Smooth muscle cell (in vitro differentiated cells): ENCODE measurements around the gene MRPL39. TPM values are rescaled to one million over a fixed set of nuclear protein-coding genes. Genes with fewer than 3 reads are reported as not detected.

Experiments used
- DNase-seq: peaks from one replicate; lab custom pipeline; 2025; ENCODE audit not compliant: unreplicated experiment; lab: John Stamatoyannopoulos, UW
- H2AFZ ChIP-seq: fragments of 200-600 bp; sonication (generic); 2 replicates; pipeline ENCODE4 v1.6.0; 2016; ENCODE audit warnings: antibody characterized with exemption, low read depth, mild to moderate bottlenecking
- H3F3A ChIP-seq: fragments of 200-600 bp; sonication (generic); 2 replicates; pipeline ENCODE4 v1.6.0; 2017; ENCODE audit warnings: antibody characterized with exemption, low read depth
- H3K27ac ChIP-seq: fragments of 200-600 bp; sonication (generic); 2 replicates; pipeline ENCODE4 v1.5.1; 2016; ENCODE audit warnings: low read depth, mild to moderate bottlenecking
- H3K27me3 ChIP-seq: fragments of 200-600 bp; sonication (generic); 2 replicates; pipeline ENCODE4 v1.6.1; 2016; ENCODE audit warnings: low read depth, mild to moderate bottlenecking
- H3K36me3 ChIP-seq: fragments of 200-600 bp; sonication (generic); 2 replicates; pipeline ENCODE4 v1.5.1; 2016; ENCODE audit warnings: low read depth
- H3K4me1 ChIP-seq: fragments of 200-600 bp; sonication (generic); 2 replicates; pipeline ENCODE4 v1.5.1; 2016; ENCODE audit warnings: low read depth
- H3K4me2 ChIP-seq: fragments of 200-600 bp; sonication (generic); 2 replicates; pipeline ENCODE4 v1.6.0; 2016; ENCODE audit warnings: mild to moderate bottlenecking
- H3K4me3 ChIP-seq: fragments of 200-600 bp; sonication (generic); 2 replicates; pipeline ENCODE4 v1.5.1; 2016; ENCODE audit warnings: mild to moderate bottlenecking
- H3K79me2 ChIP-seq: fragments of 200-600 bp; sonication (generic); 2 replicates; pipeline ENCODE4 v1.6.0; 2016; ENCODE audit warnings: low read depth, mild to moderate bottlenecking
- H3K9ac ChIP-seq: fragments of 200-600 bp; sonication (generic); 2 replicates; pipeline ENCODE4 v1.6.0; 2016; ENCODE audit warnings: low read depth
- H3K9me3 ChIP-seq: fragments of 200-600 bp; sonication (generic); replicated peaks from 2 replicates; pipeline ENCODE4 v1.5.1; 2016; ENCODE audit warnings: low read depth
- H4K20me1 ChIP-seq: fragments of 200-600 bp; sonication (generic); 2 replicates; pipeline ENCODE4 v1.6.0; 2016; ENCODE audit warnings: low read depth
- WGBS: methylation state at CpG from one replicate; pipeline ENCODE4 v1.1.7; 2016; ENCODE audit warnings: low lambda C conversion rate; 5-methylcytosine and 5-hydroxymethylcytosine counted together
- polyA plus RNA-seq: library from polyadenylated mRNA; unstranded; fragments of >200 nt; fragmentation: Nextera tagmentation; extraction: Ambion mirVana; gene quantifications from 2 replicates; pipeline ENCODE4 v1.2.1, GENCODE V29; 2016
- total RNA-seq: library from RNA; depleted of rRNA; stranded (reverse); fragments of >200 nt; gene quantifications from 2 replicates; pipeline ENCODE4 v1.2.3, GENCODE V29; 2014
- TF ChIP-seq, protein P1 (sequence below): fragments of 200-600 bp; sonication (generic); IDR thresholded peaks from 2 replicates; pipeline ENCODE4 v1.5.1; 2017; ENCODE audit warnings: borderline replicate concordance, mild to moderate bottlenecking, antibody characterized with exemption; ENCODE audit not compliant: insufficient read depth, poor library complexity, severe bottlenecking

The MRPL39 gene
- total and polyA plus RNA-seq, 2 experiments from 2014 or later = 48.1 to 62.0 TPM

DNA sequence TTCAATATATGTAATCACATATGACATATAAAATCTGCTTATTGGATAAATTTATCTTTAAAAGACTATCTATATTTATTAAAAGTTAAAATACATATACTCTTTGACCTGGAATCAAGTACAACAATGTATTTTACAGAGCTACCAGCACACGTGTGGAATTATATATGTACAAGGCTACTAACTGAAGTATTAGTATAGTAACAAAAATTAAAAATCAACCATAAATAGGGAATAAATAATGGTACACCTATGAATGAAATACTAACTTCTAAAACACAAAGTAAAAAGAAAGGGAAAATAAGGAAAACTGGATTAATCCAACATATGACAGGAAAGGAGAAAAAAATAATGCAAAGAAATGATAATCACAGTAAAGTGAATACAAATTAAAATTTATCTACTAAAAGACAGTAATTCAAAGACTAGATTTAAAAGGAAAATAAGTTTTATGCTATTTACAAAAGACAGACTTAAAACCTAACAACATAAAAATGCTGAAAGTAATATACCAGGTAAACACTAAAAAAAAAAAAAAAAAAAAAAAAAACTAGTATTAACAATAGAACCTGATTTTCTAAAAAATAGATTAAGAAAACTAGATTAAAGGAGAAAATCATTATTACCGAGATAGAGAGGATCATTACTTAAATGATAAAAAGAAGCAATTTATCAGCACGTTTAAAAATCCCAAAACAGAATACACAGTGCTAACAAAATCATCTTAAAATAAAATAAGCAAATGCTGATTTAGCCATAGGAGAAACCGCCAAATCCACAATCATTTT lies 27.9 kb downstream of the MRPL39 start:
- H3K79me2 ChIP-seq = no peaks in the 10 kb centered on the region
- H3K4me1 ChIP-seq = no peaks in the 10 kb centered on the region
- H3K4me3 ChIP-seq = no peak overlapping the region
- H3K9me3 ChIP-seq = no peaks in the 10 kb centered on the region
- TF ChIP-seq, protein P1, sequence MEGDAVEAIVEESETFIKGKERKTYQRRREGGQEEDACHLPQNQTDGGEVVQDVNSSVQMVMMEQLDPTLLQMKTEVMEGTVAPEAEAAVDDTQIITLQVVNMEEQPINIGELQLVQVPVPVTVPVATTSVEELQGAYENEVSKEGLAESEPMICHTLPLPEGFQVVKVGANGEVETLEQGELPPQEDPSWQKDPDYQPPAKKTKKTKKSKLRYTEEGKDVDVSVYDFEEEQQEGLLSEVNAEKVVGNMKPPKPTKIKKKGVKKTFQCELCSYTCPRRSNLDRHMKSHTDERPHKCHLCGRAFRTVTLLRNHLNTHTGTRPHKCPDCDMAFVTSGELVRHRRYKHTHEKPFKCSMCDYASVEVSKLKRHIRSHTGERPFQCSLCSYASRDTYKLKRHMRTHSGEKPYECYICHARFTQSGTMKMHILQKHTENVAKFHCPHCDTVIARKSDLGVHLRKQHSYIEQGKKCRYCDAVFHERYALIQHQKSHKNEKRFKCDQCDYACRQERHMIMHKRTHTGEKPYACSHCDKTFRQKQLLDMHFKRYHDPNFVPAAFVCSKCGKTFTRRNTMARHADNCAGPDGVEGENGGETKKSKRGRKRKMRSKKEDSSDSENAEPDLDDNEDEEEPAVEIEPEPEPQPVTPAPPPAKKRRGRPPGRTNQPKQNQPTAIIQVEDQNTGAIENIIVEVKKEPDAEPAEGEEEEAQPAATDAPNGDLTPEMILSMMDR = no peak
- 73% methylated on average over 4 of the region's 4 CpGs for WGBS
- H3K27me3 ChIP-seq = no peaks in the 10 kb centered on the region
- no peak overlapping the region for H2AFZ ChIP-seq
- H3K27ac ChIP-seq = no peak overlapping the region
- no peaks in the 10 kb centered on the region for H4K20me1 ChIP-seq
- H3K4me2 ChIP-seq = no peak overlapping the region
- DNase-seq = no peak
- H3F3A ChIP-seq = no peaks in the 10 kb centered on the region
- H3K36me3 ChIP-seq = no peaks in the 10 kb centered on the region
- no peak overlapping the region for H3K9ac ChIP-seq

DNA sequence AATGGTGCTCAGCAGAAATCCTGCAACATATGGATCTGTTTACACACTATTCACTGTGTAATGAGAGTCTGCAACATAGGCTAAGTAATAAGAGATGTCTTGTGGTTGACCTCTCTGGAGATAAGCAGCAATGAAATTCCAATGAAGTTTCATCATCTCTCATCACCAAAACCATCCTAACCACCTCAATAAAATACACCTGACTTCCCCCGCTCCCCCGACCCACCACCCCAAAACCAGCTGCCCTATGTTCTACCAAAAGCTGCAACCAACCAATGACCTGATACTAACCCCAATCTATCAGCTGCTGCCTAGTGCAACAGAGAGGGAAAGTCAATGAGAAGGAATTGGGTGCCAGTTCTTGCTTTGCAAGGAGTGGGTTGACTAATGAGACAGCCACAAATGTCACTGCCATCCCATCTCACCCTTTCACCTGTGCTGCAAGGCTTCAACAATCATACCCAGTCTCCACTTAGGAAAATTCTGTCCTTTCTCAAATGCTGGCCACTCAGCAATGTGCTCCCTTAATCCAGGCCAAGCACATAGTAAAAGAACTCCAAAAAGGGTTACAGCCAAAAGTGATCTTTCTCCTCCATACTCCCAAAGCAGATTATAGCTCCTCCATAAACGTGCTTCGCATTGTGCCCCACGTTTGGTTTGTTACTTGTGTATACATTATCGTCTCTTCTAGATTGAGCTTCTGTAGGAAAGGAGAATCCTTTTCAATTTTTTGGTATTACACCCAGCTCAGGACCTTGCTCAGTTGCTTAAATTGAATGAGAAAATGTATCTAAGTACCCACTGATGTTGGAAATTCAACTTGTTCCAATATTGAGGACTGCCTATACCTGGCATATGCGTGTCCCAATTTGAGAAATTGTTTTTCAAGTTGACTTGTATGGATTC lies 29.0 kb downstream of the MRPL39 start:
- H3K9me3 ChIP-seq = no peaks in the 10 kb centered on the region
- H3K9ac ChIP-seq = no peak overlapping the region
- H3K27ac ChIP-seq = no peak overlapping the region
- no peak overlapping the region for H2AFZ ChIP-seq
- H3F3A ChIP-seq = no peaks in the 10 kb centered on the region
- H3K27me3 ChIP-seq = no peaks in the 10 kb centered on the region
- no peak overlapping the region for H3K4me2 ChIP-seq
- DNase-seq = no peak
- 96% methylated on average over 7 of the region's 7 CpGs for WGBS
- peaks cover 3% of the 10 kb centered on the region for H4K20me1 ChIP-seq
- TF ChIP-seq, protein P1 = no peak
- no peak overlapping the region for H3K4me3 ChIP-seq
- no peaks in the 10 kb centered on the region for H3K36me3 ChIP-seq
- no peaks in the 10 kb centered on the region for H3K79me2 ChIP-seq
- H3K4me1 ChIP-seq = no peaks in the 10 kb centered on the region

DNA sequence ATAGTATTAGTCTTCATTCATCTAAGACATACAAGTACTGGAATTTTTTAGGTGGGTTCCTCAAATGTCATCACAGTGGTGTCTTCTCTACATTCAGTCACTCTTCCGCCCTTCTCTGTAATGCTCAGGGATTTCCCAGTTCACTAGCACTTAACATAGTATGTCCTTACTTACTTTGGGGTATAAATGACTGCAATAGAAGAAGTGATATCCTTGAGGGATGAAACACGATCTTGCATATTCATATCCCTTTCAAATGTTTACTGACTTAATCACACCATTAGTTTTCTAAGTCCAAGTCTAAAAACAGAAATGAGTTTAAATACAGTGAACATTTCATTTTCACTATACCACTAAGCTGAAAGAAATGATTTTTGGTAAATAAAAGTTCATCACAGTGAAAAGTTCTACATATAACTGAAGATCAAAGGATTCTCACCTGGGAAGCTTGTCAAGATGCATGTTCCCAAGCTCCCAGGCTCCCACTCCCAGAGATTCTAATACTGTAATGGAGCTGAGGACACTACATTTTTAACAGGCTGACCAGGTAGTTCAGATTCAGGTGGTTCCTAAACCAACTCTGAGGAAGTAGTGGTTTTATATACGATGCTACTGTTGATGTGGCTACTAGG lies 29.7 kb downstream of the MRPL39 start:
- Histone ChIP-seq H3K27ac (no peak overlapping the region), H3F3A (no peaks in the 10 kb centered on the region), H3K4me3 (no peak overlapping the region), H3K4me1 (no peaks in the 10 kb centered on the region), H4K20me1 (peaks cover 3% of the 10 kb centered on the region), H3K36me3 (no peaks in the 10 kb centered on the region), H3K79me2 (no peaks in the 10 kb centered on the region), H3K9me3 (no peaks in the 10 kb centered on the region), H3K9ac (no peak overlapping the region), H3K27me3 (no peaks in the 10 kb centered on the region), H3K4me2 (no peak overlapping the region), H2AFZ (no peak overlapping the region)
- TF ChIP-seq, protein P1 = no peak
- no peak for DNase-seq
- 77% methylated on average over 3 of the region's 3 CpGs for WGBS
